Measurements from ENCODE around the gene ANKEF1. TPM values are rescaled to one million over a fixed set of nuclear protein-coding genes. Genes with fewer than 3 reads are reported as not detected.

Gene ANKEF1
- total RNA-seq, 2 experiments from 2014 or later, result 1.3 TPM

DNA sequence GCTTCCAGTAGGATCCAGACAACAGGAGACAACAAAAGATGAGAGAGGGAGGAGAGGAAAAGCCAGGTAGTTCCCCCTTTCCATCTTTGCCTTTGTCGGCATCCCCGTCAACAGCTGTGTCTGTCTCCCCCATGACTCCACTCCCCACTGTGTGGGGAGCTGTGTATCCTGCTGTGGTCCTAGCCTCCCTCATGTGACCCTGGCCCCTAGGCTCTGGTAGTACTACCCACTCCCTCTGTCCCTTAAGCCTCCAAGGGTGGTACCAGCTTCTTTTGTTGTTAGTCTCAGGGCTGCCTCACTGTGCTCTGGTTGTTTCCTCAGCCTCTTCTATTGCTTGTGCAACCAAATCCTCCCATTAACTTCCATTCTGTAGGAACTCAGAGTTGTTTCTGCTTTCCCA is 28.7 kb downstream of the ANKEF1 start:
- H3K27me3 Mint-ChIP-seq, result peaks cover 16% of the 10 kb centered on the region
- no peaks in the 10 kb centered on the region for H3K9me3 ChIP-seq (ENCODE audit: control insufficient read depth in 1 of 2, insufficient read depth in 1 of 2, low read length in 2 of 2)
- no peak overlapping the region for H3K27ac ChIP-seq (ENCODE audit: low read depth in 1 of 2, low read length in 2 of 2)
- no peak overlapping the region for H3K4me3 ChIP-seq (ENCODE audit: low read length)
- POLR2A ChIA-PET, result interaction anchor here (1.2 kb wide), 1 partner anchor 85 kb away, joined by 3 read pairs; no protein-coding TSS in a partner anchor
- no peak overlapping the region for H3K4me3 Mint-ChIP-seq
- ATAC-seq (ENCODE audit: poor library complexity) (no peak), DNase-seq (no peak)
- CTCF ChIA-PET, result no interaction called here
- H3K4me1 ChIP-seq (ENCODE audit: insufficient read depth, low read length), result no peaks in the 10 kb centered on the region
- H3K4me1 Mint-ChIP-seq (ENCODE audit: low read depth), result no peaks in the 10 kb centered on the region
- no peaks in the 10 kb centered on the region for H3K36me3 ChIP-seq (ENCODE audit: insufficient read depth, low read length)
- TF ChIP-seq, protein P1, sequence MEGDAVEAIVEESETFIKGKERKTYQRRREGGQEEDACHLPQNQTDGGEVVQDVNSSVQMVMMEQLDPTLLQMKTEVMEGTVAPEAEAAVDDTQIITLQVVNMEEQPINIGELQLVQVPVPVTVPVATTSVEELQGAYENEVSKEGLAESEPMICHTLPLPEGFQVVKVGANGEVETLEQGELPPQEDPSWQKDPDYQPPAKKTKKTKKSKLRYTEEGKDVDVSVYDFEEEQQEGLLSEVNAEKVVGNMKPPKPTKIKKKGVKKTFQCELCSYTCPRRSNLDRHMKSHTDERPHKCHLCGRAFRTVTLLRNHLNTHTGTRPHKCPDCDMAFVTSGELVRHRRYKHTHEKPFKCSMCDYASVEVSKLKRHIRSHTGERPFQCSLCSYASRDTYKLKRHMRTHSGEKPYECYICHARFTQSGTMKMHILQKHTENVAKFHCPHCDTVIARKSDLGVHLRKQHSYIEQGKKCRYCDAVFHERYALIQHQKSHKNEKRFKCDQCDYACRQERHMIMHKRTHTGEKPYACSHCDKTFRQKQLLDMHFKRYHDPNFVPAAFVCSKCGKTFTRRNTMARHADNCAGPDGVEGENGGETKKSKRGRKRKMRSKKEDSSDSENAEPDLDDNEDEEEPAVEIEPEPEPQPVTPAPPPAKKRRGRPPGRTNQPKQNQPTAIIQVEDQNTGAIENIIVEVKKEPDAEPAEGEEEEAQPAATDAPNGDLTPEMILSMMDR (IDR thresholded peaks at IDR 0.05), result no peak
- intact Hi-C loops (cut with DNase I, micrococcal nuclease), result no loop called here
- H3K9me3 Mint-ChIP-seq, result no peaks in the 10 kb centered on the region
- no peaks in the 10 kb centered on the region for H3K36me3 Mint-ChIP-seq (ENCODE audit: low read depth)
- H3K27ac Mint-ChIP-seq, result no peak overlapping the region
- H3K27me3 ChIP-seq (ENCODE audit: control insufficient read depth in 1 of 2, insufficient read depth in 2 of 2, low read length in 2 of 2), result no peaks in the 10 kb centered on the region

DNA sequence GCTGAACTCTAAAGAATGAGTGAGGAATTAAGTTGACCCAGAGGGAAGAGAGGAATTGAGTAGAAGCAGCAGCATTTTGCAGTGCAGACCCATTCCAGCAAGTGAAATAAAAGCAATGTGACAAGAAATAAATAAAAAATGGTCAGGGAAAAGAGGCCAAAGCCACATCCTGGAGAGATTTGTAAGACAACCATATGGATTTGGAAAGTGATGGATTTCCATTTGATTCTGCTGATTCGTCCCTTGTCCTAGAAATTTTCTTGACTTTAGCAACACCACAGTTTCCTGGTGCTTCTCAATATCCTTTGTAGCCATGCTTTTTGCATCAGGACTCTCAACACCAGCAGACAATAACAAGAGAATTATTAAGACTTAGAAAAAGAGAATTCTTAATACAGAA is 29.8 kb downstream of the ANKEF1 start:
- peaks cover 19% of the 10 kb centered on the region for H3K27me3 Mint-ChIP-seq
- intact Hi-C loops (cut with DNase I, micrococcal nuclease), result no loop called here
- no peak overlapping the region for H3K27ac Mint-ChIP-seq
- H3K4me3 Mint-ChIP-seq, result no peak overlapping the region
- Histone ChIP-seq H3K4me1 (ENCODE audit: insufficient read depth, low read length) (no peaks in the 10 kb centered on the region), H3K27ac (ENCODE audit: low read depth in 1 of 2, low read length in 2 of 2) (no peak overlapping the region), H3K36me3 (ENCODE audit: insufficient read depth, low read length) (no peaks in the 10 kb centered on the region), H3K9me3 (ENCODE audit: control insufficient read depth in 1 of 2, insufficient read depth in 1 of 2, low read length in 2 of 2) (no peaks in the 10 kb centered on the region), H3K4me3 (ENCODE audit: low read length) (no peak overlapping the region), H3K27me3 (ENCODE audit: control insufficient read depth in 1 of 2, insufficient read depth in 2 of 2, low read length in 2 of 2) (no peaks in the 10 kb centered on the region)
- DNase-seq (no peak), ATAC-seq (ENCODE audit: poor library complexity) (no peak)
- POLR2A ChIA-PET, result interaction anchor here (1.2 kb wide), 1 partner anchor 87 kb away, joined by 3 read pairs; no protein-coding TSS in a partner anchor
- CTCF ChIA-PET, result no interaction called here
- H3K9me3 Mint-ChIP-seq, result no peaks in the 10 kb centered on the region
- TF ChIP-seq, protein P1 (IDR thresholded peaks at IDR 0.05), result no peak
- H3K4me1 Mint-ChIP-seq (ENCODE audit: low read depth), result no peaks in the 10 kb centered on the region
- H3K36me3 Mint-ChIP-seq (ENCODE audit: low read depth), result no peaks in the 10 kb centered on the region

DNA sequence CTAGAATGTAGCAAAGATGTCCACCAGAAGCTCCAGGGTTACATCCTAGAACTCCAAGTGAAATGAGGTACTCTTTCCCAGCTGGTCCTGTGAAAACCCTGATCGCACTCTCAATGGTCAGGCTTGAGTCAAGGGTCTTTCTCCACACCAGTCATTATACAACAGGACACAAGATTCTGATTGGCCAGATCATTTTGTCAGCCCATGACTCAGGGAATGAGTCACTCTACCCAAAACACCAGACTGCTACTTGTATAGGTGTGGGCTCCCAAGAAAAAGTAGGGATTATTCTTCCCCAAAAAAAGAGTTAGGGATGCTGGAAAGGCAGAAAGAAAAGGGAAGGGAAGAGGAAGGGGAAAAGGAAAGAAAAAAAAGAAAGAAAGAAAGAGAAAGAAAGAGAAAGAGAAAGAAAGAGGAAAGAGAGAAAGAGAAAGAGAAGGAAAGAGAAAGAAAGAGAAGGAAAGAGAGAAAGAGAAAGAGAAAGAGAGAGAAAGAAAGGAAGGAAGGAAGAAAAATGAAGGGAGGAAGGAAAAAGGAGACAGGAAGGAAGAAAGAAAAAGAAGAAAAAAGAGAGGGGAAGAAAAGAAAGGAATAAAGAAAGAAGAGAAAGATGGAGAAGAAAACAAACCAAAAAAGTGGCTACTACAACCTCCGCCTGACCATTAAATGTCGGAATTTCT is 30.5 kb downstream of the ANKEF1 start:
- no peak overlapping the region for H3K4me3 Mint-ChIP-seq
- DNase-seq (no peak), ATAC-seq (ENCODE audit: poor library complexity) (no peak)
- no peaks in the 10 kb centered on the region for H3K4me1 Mint-ChIP-seq (ENCODE audit: low read depth)
- TF ChIP-seq, protein P1 (IDR thresholded peaks at IDR 0.05), result no peak
- H3K36me3 Mint-ChIP-seq (ENCODE audit: low read depth), result no peaks in the 10 kb centered on the region
- Histone ChIP-seq H3K9me3 (ENCODE audit: control insufficient read depth in 1 of 2, insufficient read depth in 1 of 2, low read length in 2 of 2) (no peaks in the 10 kb centered on the region), H3K4me3 (ENCODE audit: low read length) (no peak overlapping the region), H3K27me3 (ENCODE audit: control insufficient read depth in 1 of 2, insufficient read depth in 2 of 2, low read length in 2 of 2) (no peaks in the 10 kb centered on the region), H3K27ac (ENCODE audit: low read depth in 1 of 2, low read length in 2 of 2) (no peak overlapping the region), H3K4me1 (ENCODE audit: insufficient read depth, low read length) (no peaks in the 10 kb centered on the region), H3K36me3 (ENCODE audit: insufficient read depth, low read length) (no peaks in the 10 kb centered on the region)
- intact Hi-C loops (cut with DNase I, micrococcal nuclease), result no loop called here
- POLR2A ChIA-PET, result interaction anchor here (0.7 kb wide), 1 partner anchor 1946 kb away, joined by 3 read pairs; no protein-coding TSS in a partner anchor
- no peaks in the 10 kb centered on the region for H3K9me3 Mint-ChIP-seq
- H3K27ac Mint-ChIP-seq, result no peak overlapping the region
- H3K27me3 Mint-ChIP-seq, result peaks cover 26% of the 10 kb centered on the region
- CTCF ChIA-PET, result no interaction called here
